NB4 (cell line): Measurements from ENCODE around the gene RAB3IP.

Experiments
- DNase-seq: peaks from one replicate; pipeline ENCODE4 v3.0.0; 2010; ENCODE audit warnings: low read depth
- H3K4me3 ChIP-seq: one replicate; pipeline ENCODE4 v1.5.1; 2011; ENCODE audit warnings: mild to moderate bottlenecking, low read depth, low read length, moderate library complexity
- MAX ChIP-seq: IDR thresholded peaks from 2 replicates; pipeline ENCODE4 v1.6.1; 2011; ENCODE audit warnings: low read depth, low read length
- MYC ChIP-seq: IDR thresholded peaks from 2 replicates; pipeline ENCODE4 v1.6.1; 2011; ENCODE audit warnings: low read depth, low read length
- POLR2A ChIP-seq: IDR thresholded peaks from 2 replicates; pipeline ENCODE4 v1.6.1; 2011; ENCODE audit warnings: mild to moderate bottlenecking; ENCODE audit not compliant: insufficient read length; ENCODE audit errors: extremely low read depth
- TF ChIP-seq, protein P1 (sequence below): IDR thresholded peaks from one replicate; pipeline ENCODE4 v1.5.1; 2012; ENCODE audit warnings: low read depth, low read length

Gene RAB3IP

DNA sequence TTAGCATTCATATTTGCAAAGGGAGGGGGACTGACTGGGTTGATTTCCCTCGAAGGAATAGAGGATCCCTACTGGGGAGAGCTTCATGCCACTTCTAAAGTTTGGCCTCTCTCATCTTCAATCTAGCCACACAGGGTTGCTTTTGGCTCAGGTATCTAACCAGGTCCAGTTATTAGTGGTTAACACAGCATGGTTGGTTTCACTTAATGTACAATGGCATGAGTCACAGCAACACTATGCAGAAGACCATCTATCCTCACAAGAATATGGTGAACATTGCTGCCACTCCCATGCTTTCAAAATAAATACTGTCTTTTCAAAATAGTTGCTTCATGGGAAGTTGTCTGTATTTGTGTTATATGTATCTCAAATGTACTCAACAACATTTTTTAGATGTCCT is 6.6 kb upstream of the RAB3IP start:
- no peak for DNase-seq
- H3K4me3 ChIP-seq, result no peak overlapping the region
- no peak for TF ChIP-seq POLR2A
- no peak for TF ChIP-seq MAX
- TF ChIP-seq, protein P1, sequence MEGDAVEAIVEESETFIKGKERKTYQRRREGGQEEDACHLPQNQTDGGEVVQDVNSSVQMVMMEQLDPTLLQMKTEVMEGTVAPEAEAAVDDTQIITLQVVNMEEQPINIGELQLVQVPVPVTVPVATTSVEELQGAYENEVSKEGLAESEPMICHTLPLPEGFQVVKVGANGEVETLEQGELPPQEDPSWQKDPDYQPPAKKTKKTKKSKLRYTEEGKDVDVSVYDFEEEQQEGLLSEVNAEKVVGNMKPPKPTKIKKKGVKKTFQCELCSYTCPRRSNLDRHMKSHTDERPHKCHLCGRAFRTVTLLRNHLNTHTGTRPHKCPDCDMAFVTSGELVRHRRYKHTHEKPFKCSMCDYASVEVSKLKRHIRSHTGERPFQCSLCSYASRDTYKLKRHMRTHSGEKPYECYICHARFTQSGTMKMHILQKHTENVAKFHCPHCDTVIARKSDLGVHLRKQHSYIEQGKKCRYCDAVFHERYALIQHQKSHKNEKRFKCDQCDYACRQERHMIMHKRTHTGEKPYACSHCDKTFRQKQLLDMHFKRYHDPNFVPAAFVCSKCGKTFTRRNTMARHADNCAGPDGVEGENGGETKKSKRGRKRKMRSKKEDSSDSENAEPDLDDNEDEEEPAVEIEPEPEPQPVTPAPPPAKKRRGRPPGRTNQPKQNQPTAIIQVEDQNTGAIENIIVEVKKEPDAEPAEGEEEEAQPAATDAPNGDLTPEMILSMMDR, result no peak
- TF ChIP-seq MYC, result no peak

GRCh38 chr12:69733638-69734037 is 5.0 kb upstream of the RAB3IP start:
- TF ChIP-seq, protein P1, result no peak
- TF ChIP-seq POLR2A (no peak), MAX (no peak), MYC (no peak)

GRCh38 chr12:69739287-69740191 is 879 bp downstream of the RAB3IP start:
- TF ChIP-seq, protein P1, result no peak
- TF ChIP-seq MAX (no peak), MYC (no peak), POLR2A (no peak)
- H3K4me3 ChIP-seq, result peak overlapping the region; percentile 78
- DNase-seq, result peak; percentile 83

More at GRCh38 chr12:69733638-69734037, 5.0 kb upstream of the RAB3IP start:
- DNase-seq, result no peak
- no peak overlapping the region for H3K4me3 ChIP-seq

GRCh38 chr12:69744109-69744508 is 5.4 kb downstream of the RAB3IP start:
- no peak for DNase-seq
- no peak overlapping the region for H3K4me3 ChIP-seq
- no peak for TF ChIP-seq MAX
- no peak for TF ChIP-seq MYC
- TF ChIP-seq, protein P1, result no peak
- TF ChIP-seq POLR2A, result no peak

DNA sequence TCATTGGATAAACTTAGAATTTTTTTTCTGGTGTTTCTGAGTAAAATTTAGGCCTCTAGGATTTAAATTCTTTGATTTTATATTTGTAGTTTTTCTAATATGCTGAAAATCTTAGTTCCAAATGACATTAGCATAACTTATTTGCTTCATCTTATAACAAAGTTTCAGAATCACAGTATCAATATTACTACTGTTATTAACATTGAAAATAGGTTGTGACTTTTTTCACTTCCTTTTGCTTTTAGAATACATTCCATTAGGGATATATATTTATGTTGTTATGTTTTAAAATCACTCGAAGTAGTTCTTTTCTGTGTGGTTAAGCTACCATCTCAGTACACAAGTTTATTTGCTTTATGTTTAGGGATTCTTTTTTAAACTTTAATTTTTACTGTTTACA is 12.8 kb downstream of the RAB3IP start:
- DNase-seq, result no peak
- no peak overlapping the region for H3K4me3 ChIP-seq
- TF ChIP-seq POLR2A (no peak), MAX (no peak), MYC (no peak)
- TF ChIP-seq, protein P1, result no peak
